ENCODE results near the gene MAPKAP1.

MAPKAP1 gene

DNA sequence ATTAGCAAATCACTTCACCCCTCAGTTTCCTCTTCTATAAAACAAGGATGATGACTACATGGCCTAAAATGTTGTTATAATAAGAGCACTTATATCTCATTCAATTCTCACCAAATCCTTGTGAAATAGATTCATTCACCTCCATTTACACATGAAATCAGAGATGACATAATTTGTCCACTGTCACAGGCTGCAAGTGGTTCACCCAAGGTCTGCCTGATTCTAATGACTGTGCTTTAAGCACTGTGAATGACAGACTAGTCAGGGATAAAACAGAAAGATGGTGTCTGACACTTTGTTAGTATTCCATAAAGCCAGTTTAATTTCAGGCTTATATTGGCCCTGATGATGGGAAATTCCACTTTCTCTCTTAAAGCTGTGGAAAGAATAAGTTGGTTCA, 209.5 kb downstream of the MAPKAP1 start:
- no peaks in the 10 kb centered on the region for H3K4me1 ChIP-seq (ENCODE audit: control insufficient read depth in 1 of 2, insufficient read depth in 1 of 2, low read depth in 1 of 2, low read length in 1 of 2)
- TF ChIP-seq, protein P1, sequence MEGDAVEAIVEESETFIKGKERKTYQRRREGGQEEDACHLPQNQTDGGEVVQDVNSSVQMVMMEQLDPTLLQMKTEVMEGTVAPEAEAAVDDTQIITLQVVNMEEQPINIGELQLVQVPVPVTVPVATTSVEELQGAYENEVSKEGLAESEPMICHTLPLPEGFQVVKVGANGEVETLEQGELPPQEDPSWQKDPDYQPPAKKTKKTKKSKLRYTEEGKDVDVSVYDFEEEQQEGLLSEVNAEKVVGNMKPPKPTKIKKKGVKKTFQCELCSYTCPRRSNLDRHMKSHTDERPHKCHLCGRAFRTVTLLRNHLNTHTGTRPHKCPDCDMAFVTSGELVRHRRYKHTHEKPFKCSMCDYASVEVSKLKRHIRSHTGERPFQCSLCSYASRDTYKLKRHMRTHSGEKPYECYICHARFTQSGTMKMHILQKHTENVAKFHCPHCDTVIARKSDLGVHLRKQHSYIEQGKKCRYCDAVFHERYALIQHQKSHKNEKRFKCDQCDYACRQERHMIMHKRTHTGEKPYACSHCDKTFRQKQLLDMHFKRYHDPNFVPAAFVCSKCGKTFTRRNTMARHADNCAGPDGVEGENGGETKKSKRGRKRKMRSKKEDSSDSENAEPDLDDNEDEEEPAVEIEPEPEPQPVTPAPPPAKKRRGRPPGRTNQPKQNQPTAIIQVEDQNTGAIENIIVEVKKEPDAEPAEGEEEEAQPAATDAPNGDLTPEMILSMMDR (IDR thresholded peaks at IDR 0.05): no peak
- H3K27ac ChIP-seq: no peak overlapping the region
- H3K9me3 ChIP-seq: no peaks in the 10 kb centered on the region
- no peaks in the 10 kb centered on the region for H3K36me3 ChIP-seq
- H3K27me3 ChIP-seq: no peaks in the 10 kb centered on the region
- H3K4me3 ChIP-seq (ENCODE audit: low read depth in 1 of 2, low read length in 1 of 2): no peak overlapping the region

DNA sequence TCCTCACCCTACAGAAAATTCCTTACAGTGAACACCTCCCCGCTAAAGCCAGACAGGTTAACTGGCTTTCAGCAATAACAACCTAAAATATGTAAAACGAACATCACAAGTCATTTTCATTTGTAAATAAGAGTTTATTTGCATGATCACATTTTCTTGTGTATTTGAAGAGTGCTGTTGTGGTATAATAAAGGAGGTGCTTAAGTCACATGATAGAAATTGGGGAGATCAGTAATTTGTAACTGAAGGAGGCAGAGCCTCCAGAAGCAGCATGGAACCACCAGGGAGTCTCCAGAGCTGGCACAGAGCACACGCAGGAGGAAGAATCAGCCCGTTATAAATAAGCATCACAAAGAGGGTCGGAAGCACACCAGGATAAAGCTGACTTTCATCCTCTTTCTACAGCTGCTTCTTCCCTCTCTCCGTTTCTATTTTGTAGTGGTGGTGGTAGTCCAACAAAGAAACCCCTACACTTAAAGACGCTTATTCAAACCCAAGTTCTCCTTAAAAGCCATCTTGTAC, 210.6 kb downstream of the MAPKAP1 start:
- Histone ChIP-seq H3K4me3 (ENCODE audit: low read depth in 1 of 2, low read length in 1 of 2) (no peak overlapping the region), H3K4me1 (ENCODE audit: control insufficient read depth in 1 of 2, insufficient read depth in 1 of 2, low read depth in 1 of 2, low read length in 1 of 2) (no peaks in the 10 kb centered on the region), H3K36me3 (no peaks in the 10 kb centered on the region), H3K27ac (no peak overlapping the region), H3K27me3 (no peaks in the 10 kb centered on the region), H3K9me3 (no peaks in the 10 kb centered on the region)
- TF ChIP-seq, protein P1 (IDR thresholded peaks at IDR 0.05): no peak

DNA sequence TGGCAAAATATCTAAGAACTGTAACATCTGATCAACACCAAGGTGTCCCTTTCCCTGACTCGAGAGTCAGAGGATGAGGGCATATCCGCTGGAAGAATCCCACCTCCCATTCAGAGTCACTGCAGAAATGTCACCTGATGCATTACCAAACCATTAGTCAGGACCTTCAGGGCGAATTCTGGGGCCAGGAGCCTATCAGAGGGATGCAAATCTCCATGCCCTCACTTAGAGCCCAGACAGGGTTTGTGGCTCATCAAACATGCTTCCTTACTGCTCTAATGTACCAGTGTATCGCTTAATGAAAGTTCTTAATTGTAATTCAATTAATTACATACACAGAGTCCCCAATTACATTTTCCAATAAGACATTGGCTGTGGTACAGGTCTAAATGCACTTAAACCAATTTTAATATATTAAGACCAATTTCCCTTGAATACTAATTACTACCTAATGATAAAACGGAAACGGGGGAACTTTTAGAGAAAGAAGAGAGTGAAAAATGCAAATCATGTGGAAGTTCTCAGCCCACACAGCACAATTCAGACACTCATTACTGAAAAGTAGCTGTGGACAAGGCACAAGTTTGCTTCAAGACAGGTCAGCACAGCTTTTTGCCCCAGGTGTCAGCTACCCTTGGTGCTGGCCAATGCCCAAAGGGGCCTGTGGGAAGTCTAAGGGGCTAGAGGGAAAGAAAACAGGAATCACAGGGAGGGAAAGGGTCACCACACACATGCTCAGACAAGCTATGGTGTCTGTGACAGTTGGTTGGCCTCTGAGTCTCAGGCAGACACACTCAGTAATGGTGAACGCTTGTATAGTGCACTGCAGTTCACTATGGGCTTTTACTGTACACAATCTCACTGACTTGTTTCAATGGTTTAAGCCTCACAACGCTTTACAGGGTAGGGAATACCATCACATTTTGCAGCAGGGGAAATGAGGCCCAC, 211.6 kb downstream of the MAPKAP1 start:
- H3K27ac ChIP-seq: no peak overlapping the region
- no peaks in the 10 kb centered on the region for H3K36me3 ChIP-seq
- H3K4me1 ChIP-seq (ENCODE audit: control insufficient read depth in 1 of 2, insufficient read depth in 1 of 2, low read depth in 1 of 2, low read length in 1 of 2): no peaks in the 10 kb centered on the region
- no peaks in the 10 kb centered on the region for H3K27me3 ChIP-seq
- H3K4me3 ChIP-seq (ENCODE audit: low read depth in 1 of 2, low read length in 1 of 2): no peak overlapping the region
- no peaks in the 10 kb centered on the region for H3K9me3 ChIP-seq
- TF ChIP-seq, protein P1 (IDR thresholded peaks at IDR 0.05): no peak

DNA sequence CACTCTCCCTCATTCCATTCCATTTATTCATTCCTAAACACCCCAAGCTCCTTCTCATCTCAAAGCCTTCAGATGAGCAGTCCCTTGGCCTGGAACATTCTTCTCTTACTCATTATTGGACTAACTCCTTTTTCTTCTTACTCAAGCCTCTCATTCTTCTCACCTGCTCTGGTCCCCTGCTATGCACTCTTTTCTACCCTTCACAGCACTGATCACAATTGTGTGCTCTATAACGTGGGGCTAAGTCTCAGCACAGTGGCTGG, 212.4 kb downstream of the MAPKAP1 start:
- H3K27ac ChIP-seq: no peak overlapping the region

DNA sequence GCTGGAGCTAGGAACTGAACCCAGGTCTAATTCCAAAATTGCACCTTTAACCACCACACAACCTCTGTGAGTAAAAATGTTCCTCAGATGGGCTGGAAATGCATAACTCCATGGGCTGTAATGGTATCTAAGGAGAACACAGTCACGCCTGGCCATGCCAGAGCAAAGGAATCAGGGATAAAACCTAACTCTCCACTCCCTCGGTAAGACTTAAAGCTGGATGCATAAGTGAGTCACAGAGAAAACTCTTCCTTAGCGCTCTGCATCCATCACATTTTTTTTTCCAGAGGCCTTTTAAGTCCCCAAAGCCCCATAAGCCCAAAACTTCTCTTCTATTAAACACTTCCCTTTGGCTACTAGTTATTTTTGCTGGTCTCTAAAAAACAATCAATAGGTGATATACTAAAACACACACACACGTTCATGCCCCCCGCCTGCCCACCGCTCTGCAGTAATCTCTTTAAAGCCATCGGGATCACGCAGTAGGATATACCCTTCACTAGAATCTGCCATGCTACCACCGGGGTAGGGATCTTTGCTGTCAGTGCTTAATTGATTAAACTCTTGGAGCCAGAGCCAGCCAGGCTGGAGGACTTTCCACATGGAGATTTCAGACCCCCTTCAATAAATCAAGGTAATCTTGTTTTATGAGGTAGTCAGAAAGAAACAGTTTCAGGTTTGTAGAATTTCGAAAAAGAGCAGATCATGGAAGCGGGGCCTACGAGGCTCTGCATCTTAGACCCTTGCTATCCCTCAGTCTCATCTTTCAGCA, 212.9 kb downstream of the MAPKAP1 start:
- Histone ChIP-seq H3K9me3 (no peaks in the 10 kb centered on the region), H3K36me3 (no peaks in the 10 kb centered on the region), H3K27me3 (no peaks in the 10 kb centered on the region), H3K4me1 (ENCODE audit: control insufficient read depth in 1 of 2, insufficient read depth in 1 of 2, low read depth in 1 of 2, low read length in 1 of 2) (no peaks in the 10 kb centered on the region), H3K27ac (no peak overlapping the region), H3K4me3 (ENCODE audit: low read depth in 1 of 2, low read length in 1 of 2) (no peak overlapping the region)
- TF ChIP-seq, protein P1 (IDR thresholded peaks at IDR 0.05): no peak

More for the DNA sequence above, 212.4 kb downstream of the MAPKAP1 start:
- Histone ChIP-seq H3K4me3 (ENCODE audit: low read depth in 1 of 2, low read length in 1 of 2) (no peak overlapping the region), H3K4me1 (ENCODE audit: control insufficient read depth in 1 of 2, insufficient read depth in 1 of 2, low read depth in 1 of 2, low read length in 1 of 2) (no peaks in the 10 kb centered on the region), H3K27me3 (no peaks in the 10 kb centered on the region), H3K9me3 (no peaks in the 10 kb centered on the region), H3K36me3 (no peaks in the 10 kb centered on the region)
- TF ChIP-seq, protein P1 (IDR thresholded peaks at IDR 0.05): no peak
